Activated naive CD4-positive, alpha-beta T cell (primary cell): ENCODE measurements around the gene AMOTL2.

Experiments used
- DNase-seq, 4 experiments: peaks; one replicate each; lab custom pipeline; 2025; lab: John Stamatoyannopoulos, UW

The AMOTL2 gene

GRCh38 chr3:134315286-134316106, 58.8 kb downstream of the AMOTL2 start:
- DNase-seq: no peak

GRCh38 chr3:134314588-134315285, 59.5 kb downstream of the AMOTL2 start:
- no peak for DNase-seq

- no peak for DNase-seq
These were observed 60.2 kb downstream of the AMOTL2 start for GRCh38 chr3:134313847-134314587.

DNA sequence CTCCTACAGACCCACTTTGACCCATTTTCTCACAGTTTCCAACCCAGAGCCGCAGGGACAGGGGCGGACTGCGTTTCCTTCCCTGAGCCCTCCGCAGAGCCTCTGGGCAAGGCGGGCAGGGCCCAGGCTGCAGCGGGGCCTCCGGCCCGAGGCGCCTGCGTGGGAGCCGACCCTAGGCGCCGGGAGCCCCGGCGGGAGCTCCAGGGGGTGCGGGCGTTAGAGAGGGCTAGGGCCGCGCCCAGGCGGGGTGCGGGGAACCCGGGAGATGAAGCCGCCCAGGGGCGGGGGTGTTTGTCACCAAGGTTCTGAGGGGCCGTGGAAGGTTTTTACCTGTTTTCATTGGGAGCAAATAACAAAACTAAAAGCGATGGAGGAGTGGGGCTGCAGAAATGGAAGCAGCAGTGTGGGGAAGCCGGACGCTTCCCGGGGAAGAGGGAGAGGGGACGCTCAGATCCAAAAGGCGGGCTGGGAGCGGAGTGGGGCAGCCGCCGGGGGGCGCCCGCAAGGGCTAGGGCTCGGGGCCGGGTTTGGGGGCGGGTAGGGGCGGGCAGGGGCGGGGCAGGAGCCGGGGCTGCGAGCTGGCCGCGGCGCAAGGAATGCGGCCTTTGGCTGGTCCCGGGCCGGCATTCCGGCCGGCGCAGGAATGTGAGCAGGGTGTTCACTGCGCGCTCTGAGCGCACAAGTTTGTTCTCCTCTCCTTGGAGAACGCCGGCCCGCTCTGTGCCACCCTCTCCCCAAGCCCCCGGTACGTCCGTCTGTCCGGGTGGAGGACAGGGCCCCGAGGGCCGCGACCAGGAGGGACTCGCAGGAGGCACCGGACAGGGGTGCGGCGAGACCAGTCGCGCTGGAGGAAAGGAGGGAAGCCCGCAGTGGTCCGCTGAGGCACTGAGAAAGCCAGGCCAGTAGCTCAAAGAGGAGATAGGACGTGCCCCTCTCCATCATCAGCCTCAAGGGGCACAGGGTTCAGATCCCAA, 61.1 kb downstream of the AMOTL2 start:
- DNase-seq: no peak

DNA sequence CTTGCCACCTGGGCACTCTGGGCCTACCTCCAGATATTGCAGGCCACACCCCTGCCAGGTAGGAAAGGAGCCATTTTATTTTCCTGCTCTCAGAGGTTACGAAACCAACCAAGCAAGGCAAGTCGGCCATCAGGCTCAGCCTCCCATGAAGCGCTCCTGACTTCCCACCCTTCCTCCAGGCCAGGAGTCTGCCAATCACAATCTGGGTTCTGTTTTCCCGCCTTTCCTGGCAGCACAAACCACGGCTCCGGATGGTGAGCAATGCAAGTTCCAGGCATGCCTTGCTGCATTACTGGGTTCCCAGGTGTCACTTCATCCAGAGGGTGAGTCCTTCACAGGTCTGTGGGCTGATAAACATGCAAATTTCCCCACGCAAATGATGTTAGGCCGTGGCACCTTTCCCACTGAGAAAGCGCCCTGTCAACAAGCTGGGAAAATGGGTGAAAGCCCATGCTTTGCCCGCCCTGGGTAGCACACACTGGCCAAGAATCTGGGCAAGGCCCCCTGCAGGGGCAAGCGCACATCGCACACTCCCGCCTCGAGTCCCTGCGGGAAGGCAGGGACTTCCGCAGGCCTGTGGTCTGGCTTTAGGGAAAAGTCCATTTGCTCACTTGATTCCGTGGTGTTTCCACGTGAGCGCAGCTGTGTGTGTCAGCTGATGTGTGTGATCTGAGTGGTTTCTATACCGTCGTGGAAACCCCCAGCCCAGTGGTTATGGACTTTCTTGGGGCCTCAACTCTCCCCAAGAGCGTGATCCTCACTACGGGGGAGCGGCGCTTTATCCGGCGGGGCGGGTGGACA, 62.0 kb downstream of the AMOTL2 start:
- no peak for DNase-seq

DNA sequence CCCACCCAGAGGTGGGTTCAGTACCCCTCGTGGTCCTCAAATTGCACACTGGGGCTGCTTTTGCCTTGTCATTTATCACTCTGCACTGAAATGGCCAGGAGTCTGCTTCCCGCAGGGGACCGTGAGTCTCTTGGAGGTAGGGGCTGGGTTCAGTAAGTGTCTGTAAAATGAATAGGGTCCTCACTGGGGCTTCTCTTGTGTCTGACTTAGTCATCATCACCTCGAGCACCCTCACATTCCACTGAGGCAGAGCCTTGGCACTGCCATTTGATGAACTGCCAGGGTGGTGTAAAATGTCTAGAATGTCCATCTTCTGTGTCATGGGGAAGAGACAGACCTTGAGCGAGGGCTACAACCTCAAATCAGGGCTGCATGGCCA, 62.6 kb downstream of the AMOTL2 start:
- no peak for DNase-seq

- DNase-seq: no peak
These were observed 63.0 kb downstream of the AMOTL2 start for GRCh38 chr3:134311265-134311664.

DNA sequence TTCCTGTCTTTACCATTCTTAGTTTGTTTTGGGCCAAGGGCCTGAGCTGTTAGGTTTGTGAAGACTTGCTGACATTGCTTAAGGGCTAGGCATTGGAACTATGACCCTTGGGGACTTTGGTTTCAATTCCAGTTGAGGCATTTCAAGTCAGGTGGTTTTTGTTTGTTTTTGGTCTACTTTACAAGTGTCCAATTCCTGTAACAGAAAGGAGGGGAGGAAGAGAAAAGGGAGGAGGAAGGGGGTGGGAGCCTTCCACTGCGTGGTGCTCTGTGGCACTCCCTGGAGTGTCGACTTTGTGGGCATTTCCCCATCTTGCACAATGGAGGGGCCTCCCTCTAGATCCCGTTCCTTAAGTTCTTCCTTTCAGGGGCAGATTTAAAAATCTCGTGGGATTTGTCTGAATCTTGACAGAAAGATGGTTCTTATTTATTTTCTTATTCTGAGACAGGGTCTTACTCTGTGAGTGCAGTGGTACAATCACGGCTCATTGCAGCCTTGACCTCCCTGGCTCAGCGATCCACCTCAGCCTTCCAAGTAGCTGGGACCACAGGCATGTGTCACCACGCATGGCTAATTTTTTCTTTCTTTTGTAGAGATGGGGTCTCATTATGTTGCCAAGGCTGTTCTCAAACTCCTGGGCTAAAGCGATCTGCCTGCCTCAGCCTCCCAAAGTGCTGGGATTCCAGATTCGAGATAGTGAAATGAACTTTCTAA, 64.1 kb downstream of the AMOTL2 start:
- DNase-seq: no peak

- DNase-seq: peak; percentile 30 to 63 (median 58)
These were observed 65.8 kb downstream of the AMOTL2 start for GRCh38 chr3:134308350-134308891.

- no peak for DNase-seq
These were observed 66.8 kb downstream of the AMOTL2 start for GRCh38 chr3:134307425-134307824.

DNA sequence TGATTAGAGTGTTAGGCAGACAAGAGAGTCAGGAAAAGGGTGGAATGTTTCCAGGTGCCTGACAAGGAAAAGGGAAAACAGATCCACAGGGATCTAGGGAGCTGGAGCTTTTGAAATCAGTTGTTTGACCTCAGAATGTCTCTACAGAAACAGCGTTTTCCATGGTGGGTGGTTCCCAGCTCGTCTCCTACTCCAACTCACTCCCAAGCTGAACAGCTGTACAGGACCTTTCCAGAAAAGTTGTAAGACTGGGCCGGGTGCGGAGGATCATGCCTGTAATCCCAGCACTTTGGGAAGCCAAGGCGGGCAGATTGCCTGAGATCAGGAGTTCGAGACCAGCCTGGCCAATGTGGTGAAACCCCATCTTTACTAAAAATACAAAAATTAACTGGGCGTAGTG, 67.9 kb downstream of the AMOTL2 start:
- no peak for DNase-seq
